HG02973 (cell line): ENCODE data around the gene TMEM259.

ENCODE experiments used
- ATAC-seq: cut with Tn5 transposase; IDR thresholded peaks from one replicate; pipeline ENCODE4 v1.9.1; 2021; ENCODE audit warnings: moderate library complexity; ENCODE audit not compliant: unreplicated experiment

The TMEM259 gene

DNA sequence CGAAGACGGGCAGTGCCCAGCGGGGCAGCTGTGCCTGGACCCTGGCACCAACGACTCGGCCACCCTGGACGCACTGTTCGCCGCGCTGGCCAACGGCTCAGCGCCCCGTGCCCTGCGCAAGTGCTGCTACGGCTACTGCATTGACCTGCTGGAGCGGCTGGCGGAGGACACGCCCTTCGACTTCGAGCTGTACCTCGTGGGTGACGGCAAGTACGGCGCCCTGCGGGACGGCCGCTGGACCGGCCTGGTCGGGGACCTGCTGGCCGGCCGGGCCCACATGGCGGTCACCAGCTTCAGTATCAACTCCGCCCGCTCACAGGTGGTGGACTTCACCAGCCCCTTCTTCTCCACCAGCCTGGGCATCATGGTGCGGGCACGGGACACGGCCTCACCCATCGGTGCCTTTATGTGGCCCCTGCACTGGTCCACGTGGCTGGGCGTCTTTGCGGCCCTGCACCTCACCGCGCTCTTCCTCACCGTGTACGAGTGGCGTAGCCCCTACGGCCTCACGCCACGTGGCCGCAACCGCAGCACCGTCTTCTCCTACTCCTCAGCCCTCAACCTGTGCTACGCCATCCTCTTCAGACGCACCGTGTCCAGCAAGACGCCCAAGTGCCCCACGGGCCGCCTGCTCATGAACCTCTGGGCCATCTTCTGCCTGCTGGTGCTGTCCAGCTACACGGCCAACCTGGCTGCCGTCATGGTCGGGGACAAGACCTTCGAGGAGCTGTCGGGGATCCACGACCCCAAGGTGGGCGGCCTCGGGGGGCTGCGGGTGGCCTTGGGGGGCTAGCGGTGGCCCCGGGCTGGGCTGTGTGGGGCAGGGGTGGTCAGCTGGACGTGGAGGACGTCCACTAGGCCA is 15.9 kb downstream of the TMEM259 start:
- ATAC-seq: no peak

DNA sequence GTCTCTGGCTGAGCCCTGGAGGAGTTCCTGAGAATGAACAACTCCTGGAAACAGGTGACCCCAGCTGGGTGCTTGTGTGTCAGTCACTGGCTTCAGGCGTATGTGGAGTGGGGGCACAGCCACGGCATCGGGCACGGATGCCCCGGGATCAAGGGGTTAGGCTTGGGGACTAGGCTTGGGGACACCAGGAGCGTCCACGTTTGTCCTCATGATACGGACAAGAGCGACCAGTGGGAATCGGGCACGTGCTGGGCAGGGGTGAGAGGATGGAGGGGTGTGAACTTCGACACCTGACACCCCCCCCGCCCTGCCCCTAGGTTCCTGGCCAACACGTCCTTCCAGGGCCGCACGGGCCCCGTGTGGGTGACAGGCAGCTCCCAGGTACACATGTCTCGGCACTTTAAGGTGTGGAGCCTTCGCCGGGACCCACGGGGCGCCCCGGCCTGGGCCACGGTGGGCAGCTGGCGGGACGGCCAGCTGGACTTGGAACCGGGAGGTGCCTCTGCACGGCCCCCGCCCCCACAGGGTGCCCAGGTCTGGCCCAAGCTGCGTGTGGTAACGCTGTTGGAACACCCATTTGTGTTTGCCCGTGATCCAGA is 16.6 kb downstream of the TMEM259 start:
- ATAC-seq: no peak

DNA sequence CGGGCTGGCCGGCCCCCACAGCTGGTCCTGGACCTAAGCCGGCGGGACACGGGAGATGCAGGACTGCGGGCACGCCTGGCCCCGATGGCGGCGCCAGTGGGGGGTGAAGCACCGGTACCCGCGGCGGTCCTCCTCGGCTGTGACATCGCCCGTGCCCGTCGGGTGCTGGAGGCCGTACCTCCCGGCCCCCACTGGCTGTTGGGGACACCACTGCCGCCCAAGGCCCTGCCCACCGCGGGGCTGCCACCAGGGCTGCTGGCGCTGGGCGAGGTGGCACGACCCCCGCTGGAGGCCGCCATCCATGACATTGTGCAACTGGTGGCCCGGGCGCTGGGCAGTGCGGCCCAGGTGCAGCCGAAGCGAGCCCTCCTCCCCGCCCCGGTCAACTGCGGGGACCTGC is 17.6 kb downstream of the TMEM259 start:
- no peak for ATAC-seq

DNA sequence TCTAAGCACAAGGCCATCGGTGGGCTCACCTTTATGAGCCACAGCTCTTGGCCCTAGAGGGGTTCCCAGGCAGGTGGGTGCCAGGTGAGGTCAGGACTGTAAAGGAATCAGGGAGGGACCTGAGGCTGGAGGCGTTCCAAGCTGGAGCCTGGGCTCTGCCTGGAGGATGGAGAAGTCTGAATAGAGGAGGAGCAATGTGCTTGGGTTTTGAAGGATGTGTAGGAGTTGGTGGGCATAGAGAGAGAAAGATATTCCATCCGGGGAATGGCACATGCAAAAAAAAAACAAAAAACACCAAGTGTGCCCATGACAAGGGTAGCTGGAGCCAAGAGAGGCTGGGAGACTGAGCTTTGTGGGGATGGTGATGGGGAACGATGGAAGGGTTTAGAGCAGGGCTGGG is 18.3 kb downstream of the TMEM259 start:
- no peak for ATAC-seq

DNA sequence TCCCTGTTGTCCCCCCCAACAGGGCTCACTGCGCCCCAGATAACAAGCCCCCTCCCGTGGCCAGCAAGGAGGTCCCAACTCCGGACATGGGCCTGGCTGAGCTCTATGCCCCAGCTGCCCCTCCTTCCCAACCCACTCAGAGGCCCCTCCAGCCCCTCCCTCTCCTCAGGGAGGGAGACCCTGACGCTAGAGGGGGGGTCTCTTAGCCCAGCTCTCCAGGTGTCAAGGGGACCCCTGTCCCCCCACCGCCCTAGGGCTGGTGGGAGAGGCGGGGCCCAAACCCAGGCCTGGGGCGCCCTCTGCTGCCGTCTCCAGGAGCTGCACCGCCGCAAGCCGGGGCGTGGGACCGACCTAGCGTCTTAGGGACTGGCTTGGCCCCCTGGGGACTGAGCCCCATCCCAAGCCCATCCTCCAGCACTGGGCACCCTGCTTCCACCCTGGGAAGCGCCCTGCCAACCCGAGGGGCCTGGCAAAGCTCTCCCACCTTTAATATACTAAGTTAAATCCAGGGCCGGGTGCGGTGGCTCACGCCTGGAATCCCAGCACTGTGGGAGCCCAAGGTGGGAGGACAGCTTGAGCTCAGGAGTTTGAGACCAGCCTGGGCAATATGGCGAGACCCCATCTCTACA is 19.3 kb downstream of the TMEM259 start:
- no peak for ATAC-seq

DNA sequence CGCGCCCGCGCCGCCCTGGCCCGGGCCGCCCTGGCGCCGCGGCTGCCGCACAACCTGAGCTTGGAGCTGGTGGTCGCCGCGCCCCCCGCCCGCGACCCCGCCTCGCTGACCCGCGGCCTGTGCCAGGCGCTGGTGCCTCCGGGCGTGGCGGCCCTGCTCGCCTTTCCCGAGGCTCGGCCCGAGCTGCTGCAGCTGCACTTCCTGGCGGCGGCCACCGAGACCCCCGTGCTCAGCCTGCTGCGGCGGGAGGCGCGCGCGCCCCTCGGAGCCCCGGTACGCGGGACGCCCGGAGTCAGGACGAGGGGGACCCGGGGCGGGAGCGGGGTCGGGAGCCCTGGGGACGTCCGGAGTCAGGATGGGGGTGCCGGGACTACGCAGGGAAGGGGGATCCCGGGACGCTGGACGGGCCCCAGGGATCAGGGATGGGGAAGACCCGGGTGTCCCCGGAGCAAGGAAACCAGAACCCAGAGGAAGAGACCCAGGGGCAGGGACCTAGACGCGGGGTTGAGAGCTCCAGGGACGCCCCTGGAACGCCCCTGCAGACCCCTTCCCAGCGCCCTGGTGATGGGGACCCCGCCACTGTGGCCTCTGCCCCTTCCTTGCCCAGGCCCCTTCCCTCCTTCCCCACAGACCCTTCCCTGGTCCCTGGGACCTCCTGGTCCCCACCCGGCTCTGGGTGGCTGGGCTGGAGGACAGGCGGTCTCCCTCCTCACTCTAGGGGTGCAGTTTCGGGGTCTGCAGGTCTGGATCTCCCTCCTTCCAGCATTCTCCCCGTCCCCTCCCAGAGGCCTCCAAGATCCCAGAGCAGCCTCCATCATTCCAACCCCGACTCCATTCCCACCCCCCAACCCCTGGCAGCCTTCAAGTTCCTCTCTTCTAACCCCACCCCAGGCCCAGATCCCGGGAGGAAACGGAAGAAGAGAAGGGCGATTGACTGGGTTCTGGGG is 20.1 kb downstream of the TMEM259 start:
- no peak for ATAC-seq

DNA sequence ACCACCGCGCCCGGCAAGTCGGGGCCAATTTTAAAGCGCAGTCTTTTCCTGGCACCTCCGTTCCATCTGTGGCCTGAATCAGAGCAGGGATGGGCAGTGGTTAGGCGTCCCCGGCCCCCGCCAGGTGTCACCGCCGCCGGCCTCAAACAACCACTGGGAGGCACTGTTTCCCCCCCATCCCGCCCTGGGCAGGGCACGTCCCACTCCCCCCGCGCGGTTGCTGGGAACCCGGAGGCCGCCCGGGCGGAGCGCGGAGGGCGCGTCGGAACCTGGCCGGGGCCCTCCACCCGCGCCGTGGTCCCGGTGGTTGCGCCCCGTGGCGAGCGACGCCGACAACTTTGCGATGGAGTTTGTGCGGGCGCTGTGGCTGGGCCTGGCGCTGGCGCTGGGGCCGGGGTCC is 20.8 kb downstream of the TMEM259 start, which contains the start of gene GRIN3B:
TSS of gene GRIN3B (plus strand) at position 325 of the 400 bp plus-strand sequence. CDS start at position 344, 19 bp downstream.
- ATAC-seq: no peak

DNA sequence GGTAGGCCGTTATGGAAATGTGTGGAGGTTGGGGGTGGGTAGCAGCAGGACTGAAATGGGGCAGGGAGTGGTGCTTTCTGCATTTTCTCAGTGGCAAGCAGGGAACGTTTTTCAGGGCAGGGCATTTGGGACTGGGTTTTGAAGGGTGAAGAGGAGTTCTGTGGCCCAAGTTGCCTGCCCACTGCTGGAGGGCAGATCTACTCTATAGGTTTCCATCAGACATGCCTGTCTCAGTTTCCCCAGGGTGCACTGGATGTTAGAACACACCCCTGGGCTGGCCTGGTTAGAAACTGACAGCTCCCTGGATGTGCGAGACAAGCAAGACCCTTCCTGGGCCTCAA is 21.6 kb downstream of the TMEM259 start:
- ATAC-seq: no peak

DNA sequence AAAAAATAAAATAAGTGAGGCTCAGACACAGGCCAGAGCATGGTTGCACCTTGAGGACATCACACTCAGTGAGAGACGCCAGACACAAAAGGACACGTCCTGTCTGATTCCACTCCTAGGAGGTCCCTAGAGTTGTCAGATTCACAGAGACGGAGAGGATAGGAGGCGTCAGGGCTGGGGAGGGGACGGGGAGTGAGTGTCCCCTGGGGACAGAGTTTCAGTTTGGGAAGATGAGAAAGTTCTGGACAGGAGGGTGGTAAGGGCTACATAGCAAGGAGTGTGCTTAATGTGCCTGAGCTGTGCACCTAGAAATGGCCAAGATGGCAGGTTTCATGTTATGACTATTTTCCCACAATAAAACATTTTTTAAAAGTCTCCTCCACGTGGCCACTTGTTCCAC is 22.9 kb downstream of the TMEM259 start:
- ATAC-seq: no peak

DNA sequence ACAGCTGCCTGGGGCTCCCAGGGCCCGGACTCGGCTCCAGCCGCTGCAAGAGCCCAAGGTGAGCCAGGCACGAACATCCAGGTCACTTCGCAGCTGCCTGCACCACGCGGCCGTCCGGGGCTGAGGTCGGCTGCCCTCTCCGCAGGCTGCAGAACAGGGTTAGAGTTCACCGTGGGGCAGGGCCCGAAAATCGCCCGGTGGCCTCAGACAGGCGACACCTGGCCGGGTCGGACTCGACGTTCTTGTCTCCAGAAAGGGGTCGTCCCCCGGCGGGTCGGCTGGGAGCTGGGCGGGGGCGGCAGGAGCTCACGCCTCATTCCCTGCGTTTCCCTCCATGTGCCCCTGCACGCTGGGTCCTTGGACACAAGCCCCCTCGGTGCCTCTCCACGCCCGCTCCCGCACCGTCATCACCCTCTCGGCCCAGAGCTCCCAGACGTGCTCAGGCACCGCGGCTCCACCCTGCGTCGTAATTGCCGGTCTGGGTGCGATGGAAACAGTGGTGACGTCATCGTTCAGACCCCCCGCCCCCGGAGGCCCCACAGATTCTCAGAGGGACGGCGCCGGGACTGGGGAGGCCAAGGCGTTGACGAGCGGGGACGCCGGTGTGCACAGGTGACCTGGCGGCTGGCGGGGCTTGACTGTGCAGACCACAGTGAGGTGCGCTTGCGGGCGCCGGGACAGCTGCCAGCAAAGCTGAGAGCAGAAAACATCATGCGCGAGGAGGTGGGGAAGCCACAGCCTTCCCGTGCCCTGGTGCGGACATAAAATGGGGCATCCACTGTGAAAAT is 24.7 kb downstream of the TMEM259 start:
- no peak for ATAC-seq

DNA sequence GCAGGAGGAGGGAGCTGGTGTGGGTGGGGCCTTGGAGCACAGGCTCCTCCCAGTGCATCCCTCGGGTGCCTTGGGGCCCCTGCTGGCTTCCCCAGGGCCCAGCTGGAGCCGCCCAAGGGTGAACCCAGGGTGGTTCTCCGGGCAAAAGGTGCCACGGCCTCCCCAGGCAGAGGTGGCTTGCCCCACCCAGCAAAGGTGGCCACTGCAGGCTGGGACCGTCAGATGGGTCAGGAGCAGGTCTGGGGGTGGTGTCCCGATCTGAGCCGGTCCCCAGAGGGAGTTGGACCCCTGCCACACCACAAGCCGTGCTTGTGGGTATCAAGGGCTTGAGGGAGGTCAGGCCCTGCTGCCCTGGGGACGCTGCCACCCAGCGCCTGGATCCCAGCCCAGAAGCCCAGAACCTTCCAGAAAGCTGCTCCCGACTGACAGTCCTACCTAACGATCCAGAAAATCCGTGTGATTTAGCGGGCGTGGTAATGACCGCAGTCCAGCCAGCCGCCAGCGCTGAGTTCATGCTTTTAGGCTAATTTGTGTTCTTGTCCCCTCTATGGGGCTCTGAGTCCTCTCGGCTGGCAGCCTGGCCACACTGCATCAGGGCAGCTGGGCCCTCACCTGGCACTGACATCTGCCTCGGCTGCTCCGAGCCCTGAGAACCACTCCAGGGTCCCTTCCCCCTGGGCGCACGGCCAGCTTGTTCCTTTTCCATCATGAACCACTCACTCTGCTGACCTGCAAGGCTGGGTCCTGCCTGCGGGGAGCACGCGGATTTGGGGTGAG is 25.7 kb downstream of the TMEM259 start:
- ATAC-seq: no peak

DNA sequence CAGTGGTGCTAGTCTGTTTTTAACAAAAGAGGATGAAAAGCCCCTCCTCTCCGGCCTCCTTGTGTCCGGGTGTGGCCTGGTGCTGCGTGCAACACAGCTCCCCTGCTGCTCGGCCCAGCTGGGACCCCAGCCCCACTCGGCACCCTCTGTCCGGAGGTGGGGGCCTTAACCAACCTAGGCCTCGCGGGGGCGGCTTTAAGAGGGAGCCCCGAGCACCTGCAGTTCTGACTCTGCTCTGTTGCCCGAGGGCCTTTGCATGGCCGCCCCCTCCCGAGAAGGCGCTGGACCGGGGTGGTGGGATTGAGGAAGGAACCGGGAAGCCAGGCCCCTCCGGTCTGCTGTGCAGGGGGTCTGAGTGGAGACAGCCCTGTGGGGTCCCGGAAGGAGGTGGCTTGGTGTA is 26.4 kb downstream of the TMEM259 start:
- no peak for ATAC-seq

DNA sequence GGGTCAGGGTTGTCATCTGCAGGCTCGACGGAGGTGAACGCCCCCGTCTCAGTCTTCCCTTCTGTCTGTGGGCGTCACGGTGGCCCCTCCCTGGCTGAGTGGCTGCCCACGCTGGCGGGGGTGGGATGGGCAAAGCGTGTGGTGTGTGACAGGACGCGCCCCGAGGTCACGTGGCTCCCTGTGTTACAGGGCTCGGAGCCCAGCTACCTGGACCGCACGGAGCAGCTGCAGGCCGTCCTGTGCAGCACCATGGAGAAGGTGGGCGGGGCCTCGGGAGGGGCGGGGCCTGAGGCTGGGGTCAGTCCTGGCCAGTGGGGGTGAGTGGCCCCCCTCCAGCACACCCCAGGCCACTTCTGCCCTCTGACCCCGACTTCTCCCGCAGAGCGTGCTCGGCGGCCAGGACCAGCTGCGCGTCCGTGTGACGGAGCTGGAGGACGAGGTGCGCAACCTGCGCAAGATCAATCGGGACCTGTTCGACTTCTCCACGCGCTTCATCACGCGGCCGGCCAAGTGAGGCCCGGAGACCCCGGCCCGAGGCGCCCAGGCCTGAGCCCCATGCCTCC is 27.0 kb downstream of the TMEM259 start:
- ATAC-seq: no peak

DNA sequence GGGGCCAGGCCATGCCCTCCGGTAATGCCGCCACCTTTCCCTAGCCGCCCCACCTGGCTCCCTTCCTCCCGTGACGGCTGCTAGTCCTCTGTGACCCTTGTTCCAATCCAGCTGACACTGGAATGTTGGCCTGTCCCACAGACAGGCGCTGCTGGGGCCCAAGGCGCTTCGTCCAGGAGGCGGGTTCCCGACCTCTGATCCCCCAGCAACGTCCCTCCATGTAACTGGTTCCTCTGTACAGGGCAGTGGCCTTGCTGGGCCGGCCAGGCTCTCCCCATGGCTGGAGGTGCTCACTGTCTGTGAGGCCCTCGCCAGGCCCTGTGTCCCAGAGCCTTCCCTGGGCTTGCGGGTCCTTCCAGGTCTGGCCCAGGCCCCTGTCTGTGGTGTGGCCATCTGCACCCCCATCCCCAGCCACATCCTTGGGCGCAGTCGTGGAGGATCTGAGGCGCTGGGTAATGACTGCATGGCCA is 27.5 kb downstream of the TMEM259 start:
- ATAC-seq: no peak

DNA sequence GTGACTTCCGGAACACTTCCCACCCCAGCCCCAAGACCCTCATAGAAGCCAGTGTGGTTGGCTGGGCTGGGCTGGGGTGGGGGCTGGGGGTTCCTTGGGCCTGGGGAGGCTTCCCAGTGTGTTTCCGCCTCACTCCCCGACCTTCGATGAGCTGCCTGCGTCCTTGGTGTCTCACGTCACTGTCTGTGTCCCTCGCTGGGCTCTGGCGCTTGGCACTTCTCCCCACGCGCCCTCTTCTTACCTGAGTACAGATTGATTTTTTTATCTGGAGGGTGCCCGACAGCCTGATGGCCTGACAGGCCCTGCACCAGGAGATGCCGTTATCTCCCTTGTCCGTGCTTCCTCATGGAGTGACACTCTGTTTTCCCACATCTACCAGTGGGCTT is 28.3 kb downstream of the TMEM259 start:
- no peak for ATAC-seq

DNA sequence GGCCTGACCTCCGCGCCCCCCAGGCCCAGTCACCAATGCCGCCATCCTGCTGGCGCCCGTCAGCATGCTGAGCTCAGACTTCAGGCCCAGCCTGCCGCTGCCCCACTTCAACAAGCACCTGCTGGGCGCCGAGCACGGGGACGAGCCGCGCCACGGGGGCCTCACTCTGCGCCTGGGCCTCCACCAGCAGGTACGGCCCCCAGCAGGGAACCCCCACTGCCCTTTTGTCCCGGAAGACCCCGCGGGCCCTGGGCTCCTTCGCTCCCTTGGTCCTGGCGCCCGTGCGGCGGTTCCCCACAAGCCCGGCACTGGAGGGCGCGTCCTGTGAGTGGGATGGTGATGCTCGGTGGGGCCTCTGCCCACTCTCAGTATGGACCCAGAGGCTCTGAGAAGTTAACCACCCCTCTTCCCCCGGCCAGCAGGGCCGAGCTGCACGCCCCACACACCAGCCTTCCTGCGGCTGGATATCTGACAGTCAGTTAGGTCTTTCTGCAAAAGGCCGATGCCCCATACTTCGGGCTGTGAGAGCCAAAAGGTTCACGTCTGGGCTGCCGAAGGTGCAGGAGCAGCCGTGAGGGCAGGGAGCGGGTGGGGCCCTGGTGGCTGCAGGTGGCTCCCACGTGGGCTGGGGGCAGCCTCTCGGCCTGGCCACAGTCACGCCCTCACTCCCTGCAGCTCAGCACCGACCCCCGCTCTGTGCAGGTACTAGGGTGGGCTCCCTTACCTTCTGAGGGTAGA is 28.8 kb downstream of the TMEM259 start:
- no peak for ATAC-seq

DNA sequence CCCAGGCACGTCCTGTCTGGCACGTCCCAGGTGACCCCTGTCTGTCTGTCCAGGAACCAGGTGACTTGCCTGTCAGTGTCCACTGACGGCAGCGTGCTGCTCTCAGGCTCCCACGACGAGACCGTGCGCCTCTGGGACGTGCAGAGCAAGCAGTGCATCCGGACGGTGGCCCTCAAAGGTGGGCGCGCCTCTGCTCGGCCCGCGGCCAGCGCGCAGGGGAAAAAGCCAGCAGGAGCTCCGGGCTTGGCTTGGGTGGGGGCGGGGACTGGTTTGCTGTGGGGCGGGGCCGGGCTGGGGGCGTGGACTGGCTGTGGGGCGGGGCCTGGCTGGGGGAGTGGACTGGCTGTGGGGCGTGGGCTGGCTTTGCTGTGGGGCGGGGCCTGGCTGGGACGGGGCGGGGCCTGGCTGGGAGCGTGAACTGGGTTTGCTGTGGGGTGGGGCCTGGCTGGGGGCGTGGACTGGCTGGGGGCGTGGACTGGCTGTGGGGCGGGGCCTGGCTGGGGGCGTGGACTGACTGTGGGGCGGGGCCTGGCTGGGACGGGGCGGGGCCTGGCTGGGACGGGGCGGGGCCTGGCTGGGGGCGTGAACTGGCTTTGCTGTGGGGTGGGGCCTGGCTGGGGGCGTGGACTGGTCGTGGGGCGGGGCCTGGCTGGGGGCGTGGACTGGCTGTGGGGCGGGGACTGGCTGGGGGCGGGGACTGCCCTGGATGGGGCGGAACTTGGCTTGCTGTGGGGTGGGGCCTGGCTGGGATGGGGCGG is 29.6 kb downstream of the TMEM259 start:
- ATAC-seq: no peak

DNA sequence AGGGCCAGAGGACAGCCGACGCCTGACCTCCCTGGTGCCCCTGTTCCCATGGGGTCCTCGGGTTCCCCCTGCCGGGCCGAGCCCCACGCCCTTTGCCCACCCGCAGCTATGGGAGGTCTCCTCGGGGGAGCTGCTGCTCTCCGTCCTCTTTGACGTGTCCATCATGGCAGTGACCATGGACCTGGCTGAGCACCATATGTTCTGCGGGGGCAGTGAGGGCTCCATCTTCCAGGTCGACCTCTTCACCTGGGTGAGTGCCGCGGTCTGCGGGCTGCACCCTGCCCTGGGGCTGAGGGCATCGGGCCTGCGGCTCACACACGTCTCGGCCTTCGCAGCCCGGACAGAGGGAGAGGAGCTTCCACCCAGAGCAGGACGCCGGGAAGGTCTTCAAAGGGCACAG is 30.2 kb downstream of the TMEM259 start:
- ATAC-seq: no peak
